Measurements from ENCODE around the gene CEP295NL. TPM values are rescaled to one million over a fixed set of nuclear protein-coding genes. Genes with fewer than 3 reads are reported as not detected.

CEP295NL gene
- total and polyA plus RNA-seq, 2 of the 8 experiments (the other 6 are each of a cell fraction or from before 2014, with no cell fraction given): 0.06 to 2.0 TPM

- TF ChIP-seq SIRT6 (IDR thresholded peaks at IDR 0.05; ENCODE audit: low read length) (no peak), JUND (IDR thresholded peaks at IDR 0.05; ENCODE audit: low read length) (no peak), HDAC6 (IDR thresholded peaks at IDR 0.05; ENCODE audit: low read depth, low read length) (no peak), CHD7 (IDR thresholded peaks at IDR 0.05; ENCODE audit: insufficient replicate concordance, low read length) (no peak), POLR2A (IDR thresholded peaks at IDR 0.05; ENCODE audit: control extremely low read depth in 1 of 2, low read depth in 2 of 2, low read length in 2 of 2) (no peak)
Observed at GRCh38 chr17:78885956-78886355, 17.0 kb downstream of the CEP295NL start (continued).

All from H1 (cell line).